ENCODE measurements around the gene MAP2K7.

DNA sequence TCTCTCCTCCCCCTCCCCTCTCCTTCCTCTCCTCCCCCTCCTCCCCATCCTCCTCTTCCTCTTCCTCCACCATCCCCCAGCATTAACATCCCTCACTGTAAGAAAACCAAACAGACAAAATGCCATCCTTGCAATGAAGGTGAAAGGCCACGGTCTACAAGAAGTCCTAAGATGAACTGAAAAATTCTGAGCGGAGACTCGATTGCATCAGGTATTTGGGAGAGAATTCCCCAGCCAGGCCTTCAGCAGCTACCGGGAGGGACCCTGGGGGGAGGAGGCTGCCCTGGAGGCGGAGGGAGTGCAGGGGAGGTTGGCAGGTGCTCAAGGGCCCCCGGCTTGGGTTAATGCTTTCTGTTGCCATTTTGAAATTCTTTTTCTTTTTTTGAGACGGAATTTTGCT, 49.9 kb downstream of the MAP2K7 start:
- TF ChIP-seq, protein P1, sequence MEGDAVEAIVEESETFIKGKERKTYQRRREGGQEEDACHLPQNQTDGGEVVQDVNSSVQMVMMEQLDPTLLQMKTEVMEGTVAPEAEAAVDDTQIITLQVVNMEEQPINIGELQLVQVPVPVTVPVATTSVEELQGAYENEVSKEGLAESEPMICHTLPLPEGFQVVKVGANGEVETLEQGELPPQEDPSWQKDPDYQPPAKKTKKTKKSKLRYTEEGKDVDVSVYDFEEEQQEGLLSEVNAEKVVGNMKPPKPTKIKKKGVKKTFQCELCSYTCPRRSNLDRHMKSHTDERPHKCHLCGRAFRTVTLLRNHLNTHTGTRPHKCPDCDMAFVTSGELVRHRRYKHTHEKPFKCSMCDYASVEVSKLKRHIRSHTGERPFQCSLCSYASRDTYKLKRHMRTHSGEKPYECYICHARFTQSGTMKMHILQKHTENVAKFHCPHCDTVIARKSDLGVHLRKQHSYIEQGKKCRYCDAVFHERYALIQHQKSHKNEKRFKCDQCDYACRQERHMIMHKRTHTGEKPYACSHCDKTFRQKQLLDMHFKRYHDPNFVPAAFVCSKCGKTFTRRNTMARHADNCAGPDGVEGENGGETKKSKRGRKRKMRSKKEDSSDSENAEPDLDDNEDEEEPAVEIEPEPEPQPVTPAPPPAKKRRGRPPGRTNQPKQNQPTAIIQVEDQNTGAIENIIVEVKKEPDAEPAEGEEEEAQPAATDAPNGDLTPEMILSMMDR (IDR thresholded peaks at IDR 0.05): no peak
- no peak for TF ChIP-seq POLR2A (IDR thresholded peaks at IDR 0.05)
- TF ChIP-seq POLR2AphosphoS5 (IDR thresholded peaks at IDR 0.05): no peak
- TF ChIP-seq EP300 (IDR thresholded peaks at IDR 0.05): no peak
